Measurements from ENCODE around the gene PHLPP1.

DNA sequence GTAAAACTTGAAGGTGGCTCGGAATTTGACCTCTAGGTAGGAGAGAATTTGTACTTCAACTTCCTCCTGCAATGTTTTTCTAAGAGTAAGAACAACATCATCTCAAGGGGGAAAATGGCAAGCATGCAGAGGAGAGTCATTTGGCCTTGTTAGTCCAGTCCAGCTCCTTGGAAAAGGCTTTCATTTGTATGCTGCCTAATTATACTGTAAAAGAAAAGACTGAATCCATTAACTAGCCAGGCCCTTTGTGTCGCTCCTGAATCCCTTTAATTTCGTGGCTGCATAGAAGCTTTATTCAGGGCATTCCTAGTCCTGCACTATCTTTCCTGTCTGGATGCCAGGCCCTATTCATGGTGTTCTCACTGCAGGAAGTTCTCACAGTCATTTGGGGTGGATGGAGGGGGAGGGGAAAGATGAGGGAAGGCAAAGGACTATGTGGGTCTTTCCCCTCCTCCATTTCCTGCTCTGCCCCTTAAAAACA is 36.0 kb downstream of the PHLPP1 start:
- TF ChIP-seq, protein P1, sequence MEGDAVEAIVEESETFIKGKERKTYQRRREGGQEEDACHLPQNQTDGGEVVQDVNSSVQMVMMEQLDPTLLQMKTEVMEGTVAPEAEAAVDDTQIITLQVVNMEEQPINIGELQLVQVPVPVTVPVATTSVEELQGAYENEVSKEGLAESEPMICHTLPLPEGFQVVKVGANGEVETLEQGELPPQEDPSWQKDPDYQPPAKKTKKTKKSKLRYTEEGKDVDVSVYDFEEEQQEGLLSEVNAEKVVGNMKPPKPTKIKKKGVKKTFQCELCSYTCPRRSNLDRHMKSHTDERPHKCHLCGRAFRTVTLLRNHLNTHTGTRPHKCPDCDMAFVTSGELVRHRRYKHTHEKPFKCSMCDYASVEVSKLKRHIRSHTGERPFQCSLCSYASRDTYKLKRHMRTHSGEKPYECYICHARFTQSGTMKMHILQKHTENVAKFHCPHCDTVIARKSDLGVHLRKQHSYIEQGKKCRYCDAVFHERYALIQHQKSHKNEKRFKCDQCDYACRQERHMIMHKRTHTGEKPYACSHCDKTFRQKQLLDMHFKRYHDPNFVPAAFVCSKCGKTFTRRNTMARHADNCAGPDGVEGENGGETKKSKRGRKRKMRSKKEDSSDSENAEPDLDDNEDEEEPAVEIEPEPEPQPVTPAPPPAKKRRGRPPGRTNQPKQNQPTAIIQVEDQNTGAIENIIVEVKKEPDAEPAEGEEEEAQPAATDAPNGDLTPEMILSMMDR (conservative IDR thresholded peaks at IDR 0.05; ENCODE audit: low read depth, low read length): no peak
- TF ChIP-seq EZH2 (IDR thresholded peaks at IDR 0.05; ENCODE audit: low read length, unreplicated experiment): no peak

Data from PC-3 (cell line).